GM18520 (cell line): ENCODE data around the gene FIZ1.

ENCODE experiments used
- ATAC-seq: cut with Tn5 transposase; IDR thresholded peaks from one replicate; pipeline ENCODE4 v1.9.1; 2021; ENCODE audit not compliant: unreplicated experiment

Gene FIZ1

DNA sequence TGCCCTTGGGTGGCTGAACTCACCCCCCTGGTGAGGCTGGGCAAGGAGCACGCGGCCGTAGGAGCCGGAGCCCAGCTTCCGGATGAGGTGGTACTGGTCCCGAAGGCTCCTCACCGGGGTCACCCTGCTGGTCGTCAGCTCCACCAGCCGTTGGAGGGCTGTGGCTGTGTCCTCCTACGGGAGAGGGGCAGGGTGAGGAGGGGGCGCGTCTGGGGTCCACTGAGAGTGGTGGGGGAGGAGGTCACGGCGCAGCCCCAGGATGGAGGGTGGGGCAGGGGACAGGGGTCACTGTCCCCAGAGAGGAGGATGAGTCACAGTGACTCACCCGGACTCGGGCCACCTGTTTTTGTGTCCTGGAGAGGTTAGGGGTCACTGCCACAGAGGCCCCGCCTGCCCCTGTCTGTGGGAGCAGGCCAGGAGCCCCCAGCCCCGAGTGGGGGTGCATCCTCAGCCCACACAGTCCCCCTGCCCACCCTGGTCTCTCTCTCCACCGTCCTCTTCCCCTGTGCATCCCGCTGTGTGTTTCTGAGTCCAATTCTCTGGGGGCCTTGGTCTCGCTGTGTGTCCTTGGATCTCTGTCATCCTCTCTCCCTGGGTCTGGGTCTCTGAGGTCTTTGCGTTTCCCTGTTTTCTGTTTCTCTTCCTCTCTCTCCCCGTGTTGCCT is 54.4 kb downstream of the FIZ1 start:
- no peak for ATAC-seq

DNA sequence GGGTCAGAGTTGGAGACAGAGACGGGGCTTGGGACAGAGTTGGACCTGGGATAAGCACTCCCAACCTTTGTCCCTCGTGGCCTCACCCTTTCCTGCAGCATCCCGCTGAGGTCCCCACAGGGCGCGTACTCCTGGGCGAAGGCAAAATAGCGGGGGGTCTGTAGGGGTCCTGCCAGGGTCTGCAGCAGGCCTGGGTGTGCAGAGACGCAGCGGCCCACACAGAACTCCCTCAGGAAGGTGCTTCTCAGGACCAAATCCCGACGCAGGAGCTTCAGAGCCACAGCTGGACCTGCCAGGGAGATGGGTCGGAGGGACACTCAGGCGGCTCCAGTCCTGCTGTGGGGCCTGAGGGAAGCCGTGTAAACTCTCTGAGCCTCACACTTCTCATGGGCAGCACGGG is 55.3 kb downstream of the FIZ1 start:
- no peak for ATAC-seq

DNA sequence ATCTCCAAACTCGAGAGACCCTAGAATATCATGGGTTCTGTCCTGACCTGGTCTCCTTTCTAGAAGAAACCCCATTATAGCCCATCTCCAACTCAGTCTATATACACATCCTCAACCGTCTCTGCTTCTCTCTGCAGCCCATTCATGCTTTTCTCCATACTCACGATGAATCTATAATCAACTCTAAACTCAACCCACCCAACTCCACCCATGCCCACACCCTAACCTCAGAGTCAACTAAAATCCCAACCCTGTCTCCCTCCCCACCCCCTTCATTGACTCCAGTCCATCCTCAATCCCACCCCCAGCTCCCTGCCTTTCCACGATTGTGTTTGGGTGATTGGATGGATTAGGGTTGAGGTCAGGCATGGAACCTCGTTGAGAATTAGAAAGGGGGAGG is 55.8 kb downstream of the FIZ1 start:
- no peak for ATAC-seq

DNA sequence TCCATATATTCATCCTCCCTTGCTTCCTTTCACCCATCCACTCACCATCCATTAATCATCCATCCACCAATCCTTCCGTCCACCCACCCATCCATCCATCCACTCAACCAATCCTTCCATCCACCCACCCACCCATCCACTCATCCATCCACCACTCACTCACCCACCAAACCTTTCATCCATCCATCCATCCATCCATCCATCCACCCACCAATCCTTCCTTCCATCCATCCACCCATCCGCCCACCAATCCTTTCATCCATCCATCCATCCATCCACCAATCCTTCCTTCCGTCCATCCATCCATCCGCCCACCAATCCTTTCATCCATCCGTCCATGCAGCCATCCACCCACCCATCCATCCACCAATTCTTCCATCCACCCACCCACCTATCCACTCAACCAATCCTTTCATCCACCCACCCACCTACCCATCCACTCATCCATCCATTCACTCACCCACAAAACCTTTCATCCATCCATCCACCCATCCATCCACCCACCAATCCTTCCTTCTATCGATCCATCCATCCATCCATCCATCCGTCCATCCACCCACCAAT is 56.9 kb downstream of the FIZ1 start:
- ATAC-seq: no peak
